NK-92 treated with Interleukin-12 subunit alpha and Interleukin-12 subunit beta, amount 100 ng/mL, for 24 hours (cell line): ENCODE measurements around the gene ELFN2.
"Not testable (repeated sequence)": the region's sequence is repeated elsewhere in the genome, so short reads cannot be mapped to it uniquely, and the experiment has no call there.

Experiments
- DNase-seq: peaks from one replicate; lab custom pipeline; 2025; lab: John Stamatoyannopoulos, UW

Gene ELFN2

GRCh38 chr22:37427135-37427710 is at the start of gene ELFN2:
Gene ELFN2, minus strand, starts transcription at chr22:37427479. Its CDS starts 51,945 bp downstream, at chr22:37375534.
- no peak for DNase-seq

GRCh38 chr22:37476389-37477329 is 49.4 kb upstream of the ELFN2 start:
- DNase-seq = no peak

- DNase-seq = no peak
Measured at GRCh38 chr22:37474447-37475090, 47.3 kb upstream of the ELFN2 start.

GRCh38 chr22:37473437-37473946 is 46.2 kb upstream of the ELFN2 start:
- no peak for DNase-seq

GRCh38 chr22:37472418-37473006 is 45.2 kb upstream of the ELFN2 start:
- DNase-seq = no peak

GRCh38 chr22:37471727-37472417 is 44.6 kb upstream of the ELFN2 start:
- no peak for DNase-seq

- no peak for DNase-seq
Measured at GRCh38 chr22:37470087-37470445, 42.8 kb upstream of the ELFN2 start.

- DNase-seq = no peak
Measured at GRCh38 chr22:37469416-37470086, 42.3 kb upstream of the ELFN2 start.

GRCh38 chr22:37468201-37468695 is 41.0 kb upstream of the ELFN2 start:
- DNase-seq = not testable (repeated sequence)

GRCh38 chr22:37467391-37467955 is 40.2 kb upstream of the ELFN2 start:
- no peak for DNase-seq

- no peak for DNase-seq
Measured at GRCh38 chr22:37464181-37464580, 36.9 kb upstream of the ELFN2 start.

- no peak for DNase-seq
Measured at GRCh38 chr22:37462983-37463382, 35.7 kb upstream of the ELFN2 start.

- DNase-seq = no peak
Measured at GRCh38 chr22:37462436-37462835, 35.2 kb upstream of the ELFN2 start.

- no peak for DNase-seq
Measured at GRCh38 chr22:37461961-37462360, 34.7 kb upstream of the ELFN2 start.

- DNase-seq = no peak
Measured at GRCh38 chr22:37460684-37461083, 33.4 kb upstream of the ELFN2 start.

GRCh38 chr22:37459206-37459605 is 31.9 kb upstream of the ELFN2 start:
- DNase-seq = no peak

GRCh38 chr22:37457093-37457893 is 30.0 kb upstream of the ELFN2 start:
- peak; percentile 58 for DNase-seq

GRCh38 chr22:37456346-37456745 is 29.1 kb upstream of the ELFN2 start:
- DNase-seq = no peak

GRCh38 chr22:37455896-37456295 is 28.6 kb upstream of the ELFN2 start:
- no peak for DNase-seq
